Dendritic cell treated with granulocyte-macrophage colony-stimulating factor and Interleukin-4, amounts not matched to agents 40 ng/mL and 50 ng/mL, for 4 days (primary cell): ENCODE data around the gene CD9.
A peak's percentile ranks its signal among the peaks of the same experiment; 100 is the strongest.

ENCODE experiments used
- H3K27ac Mint-ChIP-seq: one replicate; pipeline ENCODE4 v1.8.0; 2022; ENCODE audit warnings: mild to moderate bottlenecking, mixed read lengths
- H3K27me3 Mint-ChIP-seq: one replicate; pipeline ENCODE4 v1.8.0; 2022; ENCODE audit warnings: mild to moderate bottlenecking, mixed read lengths
- H3K36me3 Mint-ChIP-seq: one replicate; pipeline ENCODE4 v1.8.0; 2022; ENCODE audit warnings: low read depth, mixed read lengths
- H3K4me1 Mint-ChIP-seq: one replicate; pipeline ENCODE4 v1.8.0; 2022; ENCODE audit warnings: low read depth, mixed read lengths
- H3K4me3 Mint-ChIP-seq: one replicate; pipeline ENCODE4 v1.8.0; 2022; ENCODE audit warnings: mild to moderate bottlenecking, moderate library complexity, mixed read lengths
- H3K9me3 Mint-ChIP-seq: one replicate; pipeline ENCODE4 v1.8.0; 2022; ENCODE audit warnings: mixed read lengths
- intact Hi-C: fragments of 100-400 bp; cut with micrococcal nuclease; formaldehyde crosslinking; loops from one replicate; pipeline ENCODE4 v1.15.0; 2022

The CD9 gene

DNA sequence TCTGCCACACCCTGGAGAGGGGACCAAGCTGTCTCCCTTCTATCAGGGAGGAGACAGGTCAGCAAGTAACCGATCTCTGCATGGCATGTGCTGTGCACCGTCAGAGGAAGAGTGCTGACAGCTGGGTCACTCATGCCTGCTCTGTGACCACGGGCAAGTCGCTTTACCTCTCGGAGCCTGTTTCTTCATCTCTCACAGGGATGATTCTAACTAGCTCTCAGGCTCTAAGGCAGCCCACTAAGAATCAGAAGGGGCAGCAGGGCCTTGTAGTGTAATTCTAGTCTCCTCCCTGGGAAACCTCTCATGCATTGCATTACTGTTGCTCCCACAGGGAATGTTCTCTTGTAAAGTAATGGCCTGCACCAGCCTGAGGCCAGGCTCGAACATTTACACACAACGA, 11.9 kb downstream of the CD9 start:
- Mint-ChIP-seq H3K9me3 (no peaks in the 10 kb centered on the region), H3K27ac (no peak overlapping the region), H3K36me3 (peaks cover 29% of the 10 kb centered on the region), H3K4me1 (peaks cover 43% of the 10 kb centered on the region), H3K27me3 (peaks cover 26% of the 10 kb centered on the region), H3K4me3 (no peak overlapping the region)
- intact Hi-C loops, result no loop called here

DNA sequence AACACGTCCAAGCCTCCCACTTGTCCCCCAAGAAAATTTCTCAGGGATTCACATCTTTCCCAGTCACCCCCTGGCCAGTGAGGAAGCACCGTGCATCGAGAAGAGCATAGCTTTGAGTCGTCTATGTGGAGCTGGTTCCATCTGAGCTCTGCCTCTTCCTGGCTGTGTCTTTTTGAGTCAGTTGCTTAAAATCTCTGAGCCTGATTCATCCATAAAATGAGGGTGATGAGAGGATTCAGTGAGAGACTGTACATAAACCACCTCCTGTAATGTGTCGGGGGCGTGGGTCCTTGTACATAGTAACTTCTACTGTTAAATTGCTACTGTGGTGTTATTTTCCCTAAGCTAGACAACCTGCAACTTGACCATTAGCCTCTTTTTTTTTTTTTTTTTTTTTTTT, 13.8 kb downstream of the CD9 start:
- H3K4me3 Mint-ChIP-seq, result no peak overlapping the region
- H3K9me3 Mint-ChIP-seq, result no peaks in the 10 kb centered on the region
- peaks cover 25% of the 10 kb centered on the region for H3K36me3 Mint-ChIP-seq
- intact Hi-C loops, result no loop called here
- peaks cover 23% of the 10 kb centered on the region for H3K27me3 Mint-ChIP-seq
- peaks cover 47% of the 10 kb centered on the region for H3K4me1 Mint-ChIP-seq
- no peak overlapping the region for H3K27ac Mint-ChIP-seq

DNA sequence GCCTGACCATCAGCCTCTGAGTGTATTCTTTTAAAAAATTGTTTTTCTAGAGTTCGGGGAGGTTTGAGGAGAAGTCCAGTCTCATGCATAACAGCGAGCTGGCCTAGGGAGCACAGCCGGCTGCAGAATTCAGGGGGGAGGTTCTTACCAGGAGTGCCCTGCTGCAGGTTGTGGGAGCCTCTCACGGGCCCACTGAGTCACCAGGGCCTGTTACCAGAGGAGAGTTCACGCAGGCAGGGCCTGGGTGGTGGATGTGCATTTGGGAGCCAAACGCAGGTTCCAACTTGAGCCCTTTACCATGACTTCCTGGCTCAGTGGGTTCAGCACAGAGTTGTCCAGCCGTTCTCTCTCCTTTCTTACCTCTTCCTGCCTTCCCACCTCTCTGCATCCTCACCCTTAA, 14.4 kb downstream of the CD9 start:
- intact Hi-C loops, result no loop called here

DNA sequence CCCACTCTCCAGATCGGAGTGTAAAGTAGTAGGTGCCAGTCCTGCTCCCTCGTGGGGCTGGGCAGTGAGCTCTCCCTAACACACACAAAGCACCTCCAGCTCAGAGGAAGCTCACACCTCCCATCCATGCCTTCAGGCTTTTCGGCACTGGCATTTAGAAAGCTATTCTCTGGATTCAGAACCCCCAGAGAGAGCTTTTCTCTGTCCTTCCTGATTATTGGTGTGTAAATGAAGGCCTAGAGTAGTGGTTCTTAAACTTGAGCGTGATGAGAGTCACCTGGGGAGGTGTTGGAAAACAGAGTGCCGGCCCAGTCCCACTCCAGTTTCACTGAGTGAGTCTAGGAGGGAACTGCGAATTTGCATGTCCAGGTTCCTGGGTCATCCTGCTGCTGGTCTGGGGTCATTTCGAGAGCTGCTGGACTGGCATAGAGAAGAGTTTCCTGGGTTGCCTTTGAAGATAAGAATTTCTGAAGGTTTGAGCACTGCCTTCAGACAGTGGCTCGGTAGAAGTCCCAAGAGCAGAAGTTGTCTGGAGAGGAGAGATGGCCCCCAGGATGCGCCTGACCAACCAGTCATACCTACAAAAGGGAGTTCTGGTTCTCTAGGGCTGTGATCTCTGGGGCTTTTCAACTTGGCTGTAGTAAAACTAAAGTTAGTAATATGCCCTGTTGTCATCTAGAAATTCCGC, 15.1 kb downstream of the CD9 start:
- Mint-ChIP-seq H3K36me3 (peaks cover 17% of the 10 kb centered on the region), H3K9me3 (no peaks in the 10 kb centered on the region), H3K4me1 (peaks cover 38% of the 10 kb centered on the region), H3K27me3 (peaks cover 28% of the 10 kb centered on the region), H3K4me3 (no peak overlapping the region), H3K27ac (peak overlapping the region; percentile 62)
- intact Hi-C loops, result no loop called here

More for the DNA sequence above, 14.4 kb downstream of the CD9 start:
- Mint-ChIP-seq H3K27me3 (peaks cover 23% of the 10 kb centered on the region), H3K4me3 (no peak overlapping the region), H3K36me3 (peaks cover 18% of the 10 kb centered on the region), H3K27ac (peak overlapping the region; percentile 62), H3K9me3 (no peaks in the 10 kb centered on the region), H3K4me1 (peaks cover 40% of the 10 kb centered on the region)

DNA sequence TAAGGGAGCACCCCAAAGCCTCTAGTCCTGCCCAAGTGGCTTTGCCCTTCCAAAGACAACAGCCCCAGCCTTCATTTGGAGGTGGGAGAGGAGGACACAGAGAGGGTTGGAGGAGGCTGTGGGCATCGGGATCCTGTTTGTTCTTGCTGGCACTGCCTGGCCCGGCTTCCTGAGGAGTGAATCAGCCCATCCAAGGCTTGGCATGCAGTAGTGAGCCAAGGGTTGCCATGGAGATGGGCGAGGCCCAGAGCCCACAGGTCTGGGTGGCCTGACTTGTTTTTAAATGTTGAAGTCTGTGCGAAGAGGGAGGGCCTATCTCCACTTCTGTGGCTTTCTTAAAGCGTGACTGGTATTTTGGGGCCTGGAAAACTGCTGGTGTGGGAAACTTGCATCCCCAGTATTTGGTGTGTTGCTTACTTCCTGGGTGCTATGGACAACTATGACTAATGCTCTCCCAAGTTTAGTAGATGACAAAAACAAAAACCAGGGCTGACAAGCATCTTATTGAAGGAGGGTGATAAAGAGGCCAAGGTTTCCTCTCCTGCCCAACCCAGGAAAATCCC, 15.8 kb downstream of the CD9 start:
- no peak overlapping the region for H3K4me3 Mint-ChIP-seq
- peak overlapping the region; percentile 62 for H3K27ac Mint-ChIP-seq
- H3K27me3 Mint-ChIP-seq, result peaks cover 28% of the 10 kb centered on the region
- H3K36me3 Mint-ChIP-seq, result peaks cover 17% of the 10 kb centered on the region
- intact Hi-C loops, result no loop called here
- peaks cover 36% of the 10 kb centered on the region for H3K4me1 Mint-ChIP-seq
- no peaks in the 10 kb centered on the region for H3K9me3 Mint-ChIP-seq

DNA sequence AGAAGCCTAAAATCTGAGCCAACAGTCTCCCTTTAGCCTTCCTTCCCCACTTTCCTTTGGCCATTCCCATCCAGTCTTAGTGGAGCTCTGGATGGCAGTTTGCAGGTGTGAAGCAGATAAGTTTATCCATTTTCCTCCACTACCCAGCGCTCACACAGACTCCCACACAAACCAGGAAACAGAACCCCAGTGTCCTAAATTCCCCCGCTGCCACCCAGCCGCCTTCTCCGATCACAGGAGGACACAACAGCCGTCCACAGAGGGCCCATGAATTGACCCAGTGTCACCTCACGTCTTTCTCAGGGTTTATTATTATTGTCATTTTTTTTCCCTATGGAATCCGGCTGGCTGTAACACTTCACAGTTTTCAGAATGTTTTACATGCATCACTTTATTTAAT, 16.4 kb downstream of the CD9 start:
- H3K4me1 Mint-ChIP-seq, result peaks cover 36% of the 10 kb centered on the region
- H3K27ac Mint-ChIP-seq, result no peak overlapping the region
- no peaks in the 10 kb centered on the region for H3K9me3 Mint-ChIP-seq
- intact Hi-C loops, result no loop called here
- H3K4me3 Mint-ChIP-seq, result no peak overlapping the region
- H3K27me3 Mint-ChIP-seq, result peaks cover 23% of the 10 kb centered on the region
- peaks cover 11% of the 10 kb centered on the region for H3K36me3 Mint-ChIP-seq

DNA sequence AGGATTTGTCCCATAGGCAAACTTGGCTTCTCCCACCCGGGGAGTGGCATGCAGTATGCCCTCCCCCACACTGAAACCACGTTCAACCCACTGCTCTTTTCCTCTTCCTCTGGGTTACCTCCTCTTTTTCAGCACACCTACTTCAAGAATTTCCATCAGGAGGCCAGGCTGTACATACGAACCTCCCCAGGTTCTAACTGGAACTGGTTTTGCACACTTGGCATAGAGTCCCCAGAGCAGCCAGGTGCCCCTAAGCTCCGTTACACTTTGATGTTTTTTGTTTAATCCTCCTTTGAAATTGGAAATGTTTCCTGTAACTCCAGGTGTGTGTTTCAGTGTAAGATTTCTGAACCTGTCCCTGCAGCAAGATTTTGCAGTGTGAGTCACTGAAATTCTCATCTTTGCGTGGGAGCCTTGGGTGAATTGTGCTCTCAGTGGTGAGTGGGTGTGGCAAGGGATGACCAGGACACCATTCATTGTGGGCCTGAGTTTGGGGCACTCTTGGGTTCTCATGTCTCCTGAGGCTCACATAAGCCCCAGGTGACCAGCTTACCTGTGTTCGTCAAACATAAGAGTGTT, 18.2 kb downstream of the CD9 start:
- no peaks in the 10 kb centered on the region for H3K9me3 Mint-ChIP-seq
- peaks cover 18% of the 10 kb centered on the region for H3K27me3 Mint-ChIP-seq
- no peak overlapping the region for H3K4me3 Mint-ChIP-seq
- intact Hi-C loops, result no loop called here
- peaks cover 36% of the 10 kb centered on the region for H3K4me1 Mint-ChIP-seq
- H3K27ac Mint-ChIP-seq, result no peak overlapping the region
- peaks cover 5% of the 10 kb centered on the region for H3K36me3 Mint-ChIP-seq

DNA sequence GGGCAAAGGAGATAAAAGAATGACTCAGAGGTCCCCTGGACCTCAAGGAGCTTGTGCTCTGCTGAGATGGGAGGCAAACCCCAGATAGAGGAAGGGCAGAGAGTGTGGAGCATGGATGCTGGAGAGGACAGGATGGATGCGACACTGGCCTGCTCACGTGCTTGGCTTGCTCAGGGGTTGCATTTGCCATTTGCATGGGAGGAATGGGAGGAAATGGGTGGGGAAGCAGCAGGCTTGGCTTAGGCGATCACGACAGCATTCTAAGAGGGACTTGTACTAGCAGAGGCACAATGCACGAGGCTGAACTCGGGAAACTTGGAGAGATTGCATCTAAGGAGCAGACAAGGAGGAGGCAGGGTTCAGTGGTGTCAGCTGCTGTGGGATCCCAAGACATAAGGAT, 19.8 kb downstream of the CD9 start:
- Mint-ChIP-seq H3K27ac (no peak overlapping the region), H3K4me1 (peaks cover 30% of the 10 kb centered on the region)

DNA sequence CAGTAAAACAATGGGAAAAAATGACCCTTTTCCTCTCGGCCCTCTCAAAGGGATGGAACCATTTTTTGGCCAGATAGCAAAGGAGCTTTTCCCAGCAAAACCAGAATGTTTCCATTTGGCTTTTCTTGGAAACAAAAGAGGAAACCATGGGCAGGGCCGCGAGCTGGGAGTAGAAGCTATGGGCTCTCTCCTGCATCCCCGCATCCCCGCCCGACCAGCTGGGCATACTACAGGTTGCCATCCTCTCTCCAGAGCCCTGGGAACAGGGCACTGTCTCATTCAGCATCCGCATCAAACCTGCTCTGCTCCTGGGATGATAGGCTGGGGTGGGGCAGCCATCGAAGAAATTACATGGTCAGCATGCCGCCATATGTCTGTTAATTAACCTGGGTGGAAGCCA, 20.9 kb downstream of the CD9 start:
- Mint-ChIP-seq H3K27ac (no peak overlapping the region), H3K4me3 (no peak overlapping the region), H3K27me3 (peaks cover 7% of the 10 kb centered on the region), H3K9me3 (no peaks in the 10 kb centered on the region), H3K4me1 (peaks cover 19% of the 10 kb centered on the region), H3K36me3 (peaks cover 21% of the 10 kb centered on the region)
- intact Hi-C loops, result no loop called here

More for the DNA sequence above, 19.8 kb downstream of the CD9 start:
- Mint-ChIP-seq H3K27me3 (peaks cover 13% of the 10 kb centered on the region), H3K4me3 (no peak overlapping the region), H3K9me3 (no peaks in the 10 kb centered on the region), H3K36me3 (peaks cover 13% of the 10 kb centered on the region)
- intact Hi-C loops, result no loop called here

DNA sequence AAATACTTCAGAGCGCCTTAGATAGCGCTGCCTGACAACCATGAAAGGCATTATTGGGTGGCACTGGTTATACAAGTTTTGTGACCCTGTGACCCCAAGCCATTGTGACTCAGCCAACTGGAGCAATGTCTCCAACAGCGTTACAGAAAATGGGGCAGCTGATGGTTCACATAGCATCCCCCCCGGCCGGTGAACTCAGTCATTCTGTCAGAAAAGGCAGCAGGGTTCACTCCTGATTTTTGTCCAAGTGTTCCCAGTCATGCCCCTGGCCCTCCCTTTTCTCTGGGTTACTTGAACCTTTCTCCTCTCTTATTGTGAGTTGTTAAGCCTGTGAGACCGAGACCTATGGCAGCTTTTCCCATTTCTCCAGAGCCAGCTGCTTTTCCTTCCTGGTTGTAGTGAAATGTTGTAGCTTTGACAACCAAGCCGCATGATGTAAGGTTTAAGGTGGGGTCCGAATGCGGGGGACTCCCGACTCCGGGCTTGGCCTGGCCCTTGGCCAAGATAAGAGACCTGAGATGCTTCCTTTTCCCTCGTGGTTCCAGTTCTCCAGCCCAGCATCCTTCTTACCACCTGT, 22.0 kb downstream of the CD9 start:
- Mint-ChIP-seq H3K36me3 (peaks cover 30% of the 10 kb centered on the region), H3K4me3 (no peak overlapping the region), H3K4me1 (peaks cover 22% of the 10 kb centered on the region), H3K27ac (no peak overlapping the region), H3K9me3 (no peaks in the 10 kb centered on the region), H3K27me3 (peaks cover 7% of the 10 kb centered on the region)
- intact Hi-C loops, result no loop called here

DNA sequence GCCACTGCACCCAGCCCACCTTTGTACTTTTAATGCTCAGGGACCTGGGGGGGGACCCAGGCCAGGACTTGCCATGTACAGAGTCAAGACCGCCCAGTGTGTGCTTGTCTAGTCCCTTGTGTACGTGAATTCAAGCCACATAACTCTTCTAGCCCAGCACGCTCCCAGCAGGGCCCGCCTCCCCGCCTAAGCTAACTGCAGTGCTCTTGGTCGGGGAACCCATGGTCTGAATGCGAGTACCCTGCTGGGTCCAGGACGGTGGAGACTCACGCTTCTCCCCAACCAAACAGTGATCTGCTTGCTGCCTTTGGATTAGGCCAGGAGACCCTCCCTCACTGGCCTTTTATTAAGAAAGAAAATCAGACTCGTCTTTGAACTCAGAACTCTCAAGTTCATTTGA, 23.3 kb downstream of the CD9 start:
- peaks cover 6% of the 10 kb centered on the region for H3K27me3 Mint-ChIP-seq
- H3K27ac Mint-ChIP-seq, result no peak overlapping the region
- peaks cover 39% of the 10 kb centered on the region for H3K36me3 Mint-ChIP-seq
- H3K4me3 Mint-ChIP-seq, result no peak overlapping the region
- H3K9me3 Mint-ChIP-seq, result no peaks in the 10 kb centered on the region
- intact Hi-C loops, result no loop called here
- peaks cover 20% of the 10 kb centered on the region for H3K4me1 Mint-ChIP-seq

DNA sequence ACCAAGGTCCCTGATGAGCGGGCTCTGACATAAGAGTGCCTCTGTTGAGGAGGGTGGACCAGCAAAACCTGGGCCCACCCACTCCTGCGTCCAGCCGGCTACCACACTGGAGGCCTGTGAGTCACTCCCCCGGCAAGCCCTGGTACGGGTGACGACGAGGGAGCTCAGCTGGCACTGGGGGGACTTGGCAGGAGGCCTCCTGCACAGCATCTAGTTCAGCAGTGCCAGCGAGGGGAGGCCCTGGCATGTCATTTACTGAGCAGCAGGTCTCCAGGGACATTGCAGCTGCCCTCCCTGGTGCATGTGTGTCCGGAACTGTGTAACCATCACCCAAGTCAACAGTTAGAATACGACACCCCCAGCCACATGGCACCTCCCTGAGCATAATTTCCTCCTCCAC, 24.4 kb downstream of the CD9 start:
- Mint-ChIP-seq H3K27ac (no peak overlapping the region), H3K4me3 (no peak overlapping the region)
- intact Hi-C loops, result no loop called here

DNA sequence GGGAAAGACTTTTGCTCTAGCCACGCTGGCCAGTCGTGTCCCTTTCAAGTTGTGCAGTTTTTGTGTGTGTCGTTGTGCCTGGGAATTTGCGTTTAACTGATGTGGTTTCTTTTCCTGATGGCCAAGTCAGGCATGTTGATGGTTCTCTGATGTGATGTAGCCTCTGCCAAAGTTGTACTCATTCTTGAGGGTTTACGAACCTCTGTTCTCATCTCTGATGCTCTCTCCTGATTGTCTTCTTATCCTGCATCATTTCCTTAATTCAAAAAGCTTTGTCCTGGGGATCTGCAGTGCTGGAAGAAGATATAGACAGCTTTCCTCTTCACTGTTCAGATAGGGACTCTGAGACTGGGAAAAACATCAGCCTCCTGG, 25.4 kb downstream of the CD9 start:
- Mint-ChIP-seq H3K27ac (no peak overlapping the region), H3K4me1 (peaks cover 27% of the 10 kb centered on the region), H3K9me3 (no peaks in the 10 kb centered on the region), H3K4me3 (no peak overlapping the region), H3K36me3 (peaks cover 43% of the 10 kb centered on the region), H3K27me3 (no peaks in the 10 kb centered on the region)
- intact Hi-C loops, result no loop called here

More for the DNA sequence above, 24.4 kb downstream of the CD9 start:
- Mint-ChIP-seq H3K36me3 (peaks cover 39% of the 10 kb centered on the region), H3K4me1 (peaks cover 28% of the 10 kb centered on the region), H3K27me3 (peaks cover 6% of the 10 kb centered on the region), H3K9me3 (no peaks in the 10 kb centered on the region)

DNA sequence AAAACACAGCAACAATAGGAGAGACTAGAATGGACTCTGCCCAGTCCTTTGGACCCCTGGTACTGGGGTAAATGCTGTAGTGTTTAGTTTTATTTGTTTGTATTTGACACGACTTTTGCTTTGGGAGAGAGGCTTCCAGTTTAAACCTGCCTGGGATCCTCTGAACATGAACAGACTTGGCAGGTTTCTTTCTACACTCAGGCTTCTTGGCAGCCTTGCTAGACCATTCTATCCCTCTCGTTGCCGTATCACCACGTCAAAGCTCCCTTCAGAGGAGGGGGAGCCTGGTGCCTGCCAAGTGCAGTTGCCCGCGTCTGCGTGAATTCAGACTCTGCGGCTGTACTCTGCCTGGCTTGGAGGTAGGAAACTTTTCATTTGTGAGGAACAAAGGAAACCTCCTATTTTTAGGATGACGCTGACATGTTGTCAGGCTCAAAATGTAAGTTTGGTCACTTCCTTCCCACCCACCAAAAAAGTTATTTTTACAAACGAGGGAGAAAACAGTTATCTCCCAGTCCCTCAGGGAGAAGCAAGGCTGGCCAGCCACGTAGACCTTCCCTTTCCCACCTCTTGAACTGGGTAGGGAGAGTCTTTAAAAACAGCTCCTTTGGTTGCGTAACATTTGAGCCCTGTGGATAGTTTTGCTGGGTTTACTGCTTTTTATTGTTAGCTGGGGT, 25.9 kb downstream of the CD9 start:
- Mint-ChIP-seq H3K4me1 (peaks cover 31% of the 10 kb centered on the region), H3K27me3 (no peaks in the 10 kb centered on the region), H3K36me3 (peaks cover 46% of the 10 kb centered on the region), H3K9me3 (no peaks in the 10 kb centered on the region), H3K27ac (peak overlapping the region; percentile 63), H3K4me3 (no peak overlapping the region)
- intact Hi-C loops, result no loop called here
